HepG2 (cell line): ENCODE data around the gene STIP1. TPM values are rescaled to one million over a fixed set of nuclear protein-coding genes. Genes with fewer than 3 reads are reported as not detected.

Experiments
- CHCHD3 ChIP-seq: sonication (generic); formaldehyde crosslinking; IDR thresholded peaks from 2 replicates; pipeline ENCODE4 v1.8.0; 2022; ENCODE audit warnings: mild to moderate bottlenecking, missing genetic modification reagents, moderate library complexity
- ELF1 ChIP-seq: sonication (generic); formaldehyde crosslinking; IDR thresholded peaks from 2 replicates; pipeline ENCODE4 v1.4.0; 2020; ENCODE audit warnings: missing genetic modification reagents
- FIP1L1 ChIP-seq: fragments of 200-400 bp; formaldehyde crosslinking; IDR thresholded peaks from 2 replicates; pipeline ENCODE4 v1.6.1; 2018; ENCODE audit warnings: low read depth, mild to moderate bottlenecking, low read length, moderate library complexity, borderline replicate concordance; ENCODE audit not compliant: insufficient read depth
- GATAD2A ChIP-seq: IDR thresholded peaks from 2 replicates; pipeline ENCODE4 v1.6.1; 2016
- HCFC1 ChIP-seq: fragments of 150-350 bp; IDR thresholded peaks from 2 replicates; pipeline ENCODE4 v1.6.1; 2014; ENCODE audit warnings: low read depth, low read length
- HDAC6 ChIP-seq: fragments of 200-600 bp; sonication (generic); IDR thresholded peaks from 2 replicates; pipeline ENCODE4 v1.7.0; 2017; ENCODE audit warnings: mild to moderate bottlenecking, antibody characterized with exemption, low read length, low read depth
- MATR3 ChIP-seq: sonication (generic); formaldehyde crosslinking; IDR thresholded peaks from 2 replicates; pipeline ENCODE4 v1.4.0; 2020; ENCODE audit warnings: missing genetic modification reagents
- MEF2D ChIP-seq: sonication (generic); formaldehyde crosslinking; IDR thresholded peaks from 2 replicates; pipeline ENCODE4 v1.5.1; 2020; ENCODE audit warnings: mild to moderate bottlenecking, missing genetic modification reagents
- NR2C2 ChIP-seq: sonication (generic); formaldehyde crosslinking; IDR thresholded peaks from 2 replicates; pipeline ENCODE4 v1.4.0; 2020; ENCODE audit warnings: missing genetic modification reagents, mild to moderate bottlenecking, moderate library complexity, borderline replicate concordance
- PCBP1 ChIP-seq: fragments of 200-400 bp; formaldehyde crosslinking; IDR thresholded peaks from 2 replicates; pipeline ENCODE4 v1.6.1; 2017; ENCODE audit warnings: mild to moderate bottlenecking, low read depth, low read length, borderline replicate concordance
- RARG ChIP-seq: sonication (generic); formaldehyde crosslinking; IDR thresholded peaks from 2 replicates; pipeline ENCODE4 v1.4.0; 2020; ENCODE audit warnings: low read depth, mild to moderate bottlenecking, missing genetic modification reagents
- RNF2 ChIP-seq: fragments of 450-650 bp; conservative IDR thresholded peaks from 2 replicates; pipeline ENCODE4 v1.6.1; 2016; ENCODE audit warnings: low read depth
- SALL1 ChIP-seq: sonication (generic); formaldehyde crosslinking; IDR thresholded peaks from 2 replicates; pipeline ENCODE4 v1.8.0; 2022; ENCODE audit warnings: mild to moderate bottlenecking, missing genetic modification reagents
- SP1 ChIP-seq, 2 experiments: fragments of 450-650 bp in 1 of 2; sonication (generic) in 1 of 2; formaldehyde crosslinking in 1 of 2; IDR thresholded peaks; 2 replicates each; pipeline versions ENCODE4 v1.4.0 to v1.6.1; 2016 to 2020; ENCODE audit warnings: missing genetic modification reagents in 1 of 2
- TBX3 ChIP-seq: fragments of 450-650 bp; IDR thresholded peaks from 2 replicates; pipeline ENCODE4 v1.6.1; 2017; ENCODE audit warnings: antibody characterized with exemption, mild to moderate bottlenecking, inconsistent platforms, borderline replicate concordance
- TCF7 ChIP-seq: sonication (generic); IDR thresholded peaks from 2 replicates; pipeline ENCODE4 v1.6.1; 2016; ENCODE audit warnings: antibody characterized with exemption, low read depth
- TCF7L2 ChIP-seq: IDR thresholded peaks from 2 replicates; pipeline ENCODE4 v1.6.1; 2011; ENCODE audit warnings: mild to moderate bottlenecking, low read depth, low read length, moderate library complexity
- YEATS2 ChIP-seq: sonication (generic); formaldehyde crosslinking; IDR thresholded peaks from 2 replicates; pipeline ENCODE4 v1.4.0; 2020; ENCODE audit warnings: missing genetic modification reagents, borderline replicate concordance
- ZNF180 ChIP-seq: sonication (generic); formaldehyde crosslinking; IDR thresholded peaks from 2 replicates; pipeline ENCODE4 v1.4.0; 2020; ENCODE audit warnings: low read depth, missing genetic modification reagents, borderline replicate concordance
- ZNF224 ChIP-seq: sonication (generic); formaldehyde crosslinking; IDR thresholded peaks from 2 replicates; pipeline ENCODE4 v1.5.0; 2020; ENCODE audit warnings: mild to moderate bottlenecking, missing genetic modification reagents
- ZNF333 ChIP-seq: sonication (generic); formaldehyde crosslinking; IDR thresholded peaks from 2 replicates; pipeline ENCODE4 v1.4.0; 2020; ENCODE audit warnings: mild to moderate bottlenecking, missing genetic modification reagents, borderline replicate concordance
- ZNF703 ChIP-seq: sonication (generic); formaldehyde crosslinking; IDR thresholded peaks from 2 replicates; pipeline ENCODE4 v1.5.1; 2020; ENCODE audit warnings: missing genetic modification reagents, mild to moderate bottlenecking, moderate library complexity, borderline replicate concordance
- polyA plus RNA-seq, 8 experiments: library from polyadenylated mRNA; depleted of rRNA in 3 of 8; stranded (reverse) in 7 of 8; unstranded in 1 of 8; fragments of >200 nt; fragmentation: Illumina TruSeq in 4 of 8; extraction: Trizol in 4 of 8; gene quantifications; 2 replicates each; pipeline versions ENCODE4 v1.2.1 to v1.2.3, GENCODE V29; 2011 to 2016; ENCODE audit warnings: low read depth in 4 of 8, missing spikeins in 1 of 8, mixed read lengths in 1 of 8; ENCODE audit not compliant: insufficient read depth in 1 of 8
- total RNA-seq, 5 experiments: library from RNA; depleted of rRNA; stranded (reverse); fragments of >200 nt; fragmentation: Illumina TruSeq; extraction: Trizol; gene quantifications; 2 replicates each; pipeline ENCODE4 v1.2.3, GENCODE V29; 2016; ENCODE audit warnings: low read depth in 1 of 5
- TF ChIP-seq, protein P1 (sequence below): sonication (generic); formaldehyde crosslinking; IDR thresholded peaks from 2 replicates; pipeline ENCODE4 v1.4.0; 2020; ENCODE audit warnings: mild to moderate bottlenecking, missing genetic modification reagents

Gene STIP1
- total and polyA plus RNA-seq, 2 of the 13 experiments (the other 11 are each of a cell fraction or from before 2014, with no cell fraction given): 81.1 to 217 TPM

DNA sequence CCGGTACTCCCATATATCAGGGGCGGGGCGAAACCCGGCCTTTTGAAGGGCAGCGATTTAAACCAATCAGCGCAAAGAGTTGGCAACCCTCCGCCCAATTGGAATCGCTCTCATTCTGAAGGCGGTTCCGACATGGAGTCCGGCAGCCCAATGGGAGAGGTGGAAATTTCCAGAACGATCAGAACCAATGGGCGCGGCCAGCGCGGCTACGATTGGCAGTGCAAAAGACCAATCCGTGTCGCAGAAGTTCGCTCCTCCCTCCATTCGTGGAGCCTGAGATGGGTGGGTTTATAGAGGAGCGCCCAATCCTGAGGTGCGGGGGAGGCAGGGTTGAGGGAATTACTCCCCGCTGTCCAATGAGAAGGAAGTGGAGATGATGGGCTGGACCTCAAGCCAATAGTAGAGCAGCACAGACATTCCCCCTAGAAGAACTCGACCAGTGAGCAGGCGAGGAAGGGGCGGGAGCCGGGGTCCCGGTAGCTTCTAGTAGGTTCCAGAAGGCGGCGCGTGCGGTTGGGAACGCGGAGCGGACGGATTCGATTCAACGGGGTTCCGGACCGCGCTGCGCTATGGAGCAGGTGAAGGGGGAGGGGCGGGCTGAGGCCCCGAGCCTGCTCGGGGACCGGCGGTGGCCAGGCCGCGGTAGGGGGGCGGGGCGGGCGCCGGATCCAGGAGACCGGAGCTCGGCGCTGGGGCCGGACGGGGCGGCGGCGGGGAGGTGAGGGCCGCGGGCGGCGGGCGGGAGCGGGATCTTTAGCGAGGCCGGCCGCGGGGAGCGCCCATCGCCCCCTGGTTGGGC, at the start of gene STIP1 (continued):
- TF ChIP-seq MATR3 (CRISPR knock-in tag) (no peak), SP1 (IDR thresholded peaks at IDR 0.05) (0 out of 2 replicates have a peak, but pooled peaks have one; percentile 17), SP1 (CRISPR knock-in tag; IDR thresholded peaks at IDR 0.05) (peak; percentile 73; the same call in 1 of the 2 replicates), RNF2 (no peak; the same call in 1 of the 2 replicates), TCF7 (no peak), YEATS2 (CRISPR knock-in tag) (peak; percentile 38; the same call in 1 of the 2 replicates), FIP1L1 (no peak), NR2C2 (CRISPR knock-in tag) (0 out of 2 replicates have a peak, but pooled peaks have one; percentile 0), HDAC6 (no peak), TBX3 (peak; percentile 90; the same call in 1 of the 2 replicates), RARG (CRISPR knock-in tag) (no peak), ELF1 (CRISPR knock-in tag) (peak; percentile 71), ZNF333 (CRISPR knock-in tag) (no peak), ZNF224 (CRISPR knock-in tag) (no peak), GATAD2A (no peak), ZNF180 (CRISPR knock-in tag) (no peak), HCFC1 (no peak), MEF2D (CRISPR knock-in tag) (no peak; the same call in 1 of the 2 replicates), PCBP1 (0 out of 2 replicates have a peak, but pooled peaks have one; percentile 66), ZNF703 (CRISPR knock-in tag) (no peak; the same call in 1 of the 2 replicates), SALL1 (peak; percentile 46), CHCHD3 (CRISPR knock-in tag) (no peak), TCF7L2 (no peak)
- TF ChIP-seq, protein P1, sequence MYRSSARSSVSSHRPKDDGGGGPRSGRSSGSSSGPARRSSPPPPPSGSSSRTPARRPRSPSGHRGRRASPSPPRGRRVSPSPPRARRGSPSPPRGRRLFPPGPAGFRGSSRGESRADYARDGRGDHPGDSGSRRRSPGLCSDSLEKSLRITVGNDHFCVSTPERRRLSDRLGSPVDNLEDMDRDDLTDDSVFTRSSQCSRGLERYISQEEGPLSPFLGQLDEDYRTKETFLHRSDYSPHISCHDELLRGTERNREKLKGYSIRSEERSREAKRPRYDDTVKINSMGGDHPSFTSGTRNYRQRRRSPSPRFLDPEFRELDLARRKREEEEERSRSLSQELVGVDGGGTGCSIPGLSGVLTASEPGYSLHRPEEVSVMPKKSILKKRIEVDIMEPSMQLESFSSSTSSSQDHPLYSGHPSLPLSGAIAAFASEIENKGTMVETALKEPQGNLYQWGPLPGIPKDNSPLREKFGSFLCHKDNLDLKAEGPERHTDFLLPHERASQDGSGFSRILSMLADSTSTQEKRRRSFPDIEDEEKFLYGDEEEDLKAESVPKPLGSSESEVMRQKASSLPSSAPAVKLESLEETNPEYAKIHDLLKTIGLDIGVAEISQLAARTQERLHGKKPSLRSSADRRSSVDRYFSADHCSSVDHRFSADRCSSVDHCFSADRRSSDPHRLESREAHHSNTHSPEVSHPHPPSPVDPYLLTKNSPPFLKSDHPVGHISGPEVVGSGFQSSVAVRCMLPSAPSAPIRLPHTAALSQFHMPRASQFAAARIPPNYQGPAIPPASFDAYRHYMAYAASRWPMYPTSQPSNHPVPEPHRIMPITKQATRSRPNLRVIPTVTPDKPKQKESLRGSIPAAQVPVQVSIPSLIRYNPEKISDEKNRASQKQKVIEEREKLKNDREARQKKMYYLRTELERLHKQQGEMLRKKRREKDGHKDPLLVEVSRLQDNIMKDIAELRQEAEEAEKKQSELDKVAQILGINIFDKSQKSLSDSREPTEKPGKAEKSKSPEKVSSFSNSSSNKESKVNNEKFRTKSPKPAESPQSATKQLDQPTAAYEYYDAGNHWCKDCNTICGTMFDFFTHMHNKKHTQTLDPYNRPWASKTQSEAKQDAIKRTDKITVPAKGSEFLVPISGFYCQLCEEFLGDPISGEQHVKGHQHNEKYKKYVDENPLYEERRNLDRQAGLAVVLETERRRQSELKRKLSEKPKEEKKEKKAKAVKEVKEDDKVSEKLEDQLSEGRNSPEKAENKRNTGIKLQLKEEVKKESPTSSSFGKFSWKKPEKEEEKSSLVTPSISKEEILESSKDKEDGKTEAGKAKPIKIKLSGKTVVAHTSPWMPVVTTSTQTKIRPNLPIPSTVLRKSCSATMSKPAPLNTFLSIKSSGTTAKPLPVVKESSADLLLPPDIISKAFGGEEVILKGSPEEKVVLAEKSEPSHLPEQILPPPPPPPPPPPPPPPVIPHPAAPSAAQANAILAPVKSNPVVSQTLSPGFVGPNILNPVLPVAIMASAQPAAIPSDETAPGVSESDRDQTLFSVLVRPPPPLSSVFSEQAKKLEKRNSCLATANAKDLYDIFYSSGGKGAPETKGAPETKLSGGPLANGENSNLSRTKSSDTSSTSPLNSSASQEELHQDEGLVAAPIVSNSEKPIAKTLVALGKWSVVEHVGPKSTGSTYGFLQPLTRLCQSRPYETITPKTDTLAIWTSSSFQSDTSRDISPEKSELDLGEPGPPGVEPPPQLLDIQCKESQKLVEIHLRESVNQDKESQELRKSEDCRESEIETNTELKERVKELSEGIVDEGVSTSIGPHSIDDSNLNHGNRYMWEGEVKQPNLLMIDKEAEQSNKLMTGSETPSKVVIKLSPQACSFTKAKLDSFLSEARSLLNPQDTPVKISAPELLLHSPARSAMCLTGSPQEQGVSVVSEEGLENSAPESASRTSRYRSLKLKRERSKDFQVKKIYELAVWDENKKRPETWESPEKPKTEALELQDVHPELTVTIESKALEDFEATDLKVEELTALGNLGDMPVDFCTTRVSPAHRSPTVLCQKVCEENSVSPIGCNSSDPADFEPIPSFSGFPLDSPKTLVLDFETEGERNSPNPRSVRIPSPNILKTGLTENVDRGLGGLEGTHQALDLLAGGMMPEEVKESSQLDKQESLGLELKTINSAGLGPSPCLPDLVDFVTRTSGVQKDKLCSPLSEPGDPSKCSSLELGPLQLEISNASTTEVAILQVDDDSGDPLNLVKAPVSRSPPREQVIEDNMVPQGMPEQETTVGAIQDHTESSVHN (CRISPR knock-in tag): no peak
